Fibroblast of skin of right biceps (primary cell): Measurements from ENCODE around the gene CHRM4.

ENCODE experiments used
- DNase-seq: peaks from one replicate; pipeline ENCODE4 v3.0.0-alpha.2; 2013

CHRM4 gene

GRCh38 chr11:46402957-46403902, 11.7 kb upstream of the CHRM4 start:
- no peak for DNase-seq

DNA sequence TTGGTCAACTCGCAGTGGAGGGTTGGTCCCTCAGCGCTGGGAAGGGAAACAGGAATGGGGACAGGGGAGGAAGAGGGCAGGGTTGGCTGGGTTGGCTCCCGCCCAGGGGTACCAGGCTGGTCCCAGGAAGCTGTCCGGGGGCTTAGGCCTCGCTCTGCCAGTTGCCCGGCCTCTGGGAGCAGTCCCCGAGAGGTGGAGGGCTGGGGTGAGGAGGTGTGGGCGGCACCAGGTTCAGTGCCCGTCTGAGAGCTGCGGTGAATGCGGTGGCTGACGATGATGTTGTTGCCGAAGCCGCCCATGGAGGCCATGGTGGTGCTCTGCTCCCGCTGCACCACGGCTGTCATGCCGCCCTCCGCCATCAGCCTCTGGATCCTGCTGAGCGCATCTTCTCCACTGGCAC, 6.0 kb upstream of the CHRM4 start:
- DNase-seq = no peak

GRCh38 chr11:46393759-46394158, 2.2 kb upstream of the CHRM4 start:
- no peak for DNase-seq

- no peak for DNase-seq
Measured at GRCh38 chr11:46393231-46393616, 1.6 kb upstream of the CHRM4 start.

DNA sequence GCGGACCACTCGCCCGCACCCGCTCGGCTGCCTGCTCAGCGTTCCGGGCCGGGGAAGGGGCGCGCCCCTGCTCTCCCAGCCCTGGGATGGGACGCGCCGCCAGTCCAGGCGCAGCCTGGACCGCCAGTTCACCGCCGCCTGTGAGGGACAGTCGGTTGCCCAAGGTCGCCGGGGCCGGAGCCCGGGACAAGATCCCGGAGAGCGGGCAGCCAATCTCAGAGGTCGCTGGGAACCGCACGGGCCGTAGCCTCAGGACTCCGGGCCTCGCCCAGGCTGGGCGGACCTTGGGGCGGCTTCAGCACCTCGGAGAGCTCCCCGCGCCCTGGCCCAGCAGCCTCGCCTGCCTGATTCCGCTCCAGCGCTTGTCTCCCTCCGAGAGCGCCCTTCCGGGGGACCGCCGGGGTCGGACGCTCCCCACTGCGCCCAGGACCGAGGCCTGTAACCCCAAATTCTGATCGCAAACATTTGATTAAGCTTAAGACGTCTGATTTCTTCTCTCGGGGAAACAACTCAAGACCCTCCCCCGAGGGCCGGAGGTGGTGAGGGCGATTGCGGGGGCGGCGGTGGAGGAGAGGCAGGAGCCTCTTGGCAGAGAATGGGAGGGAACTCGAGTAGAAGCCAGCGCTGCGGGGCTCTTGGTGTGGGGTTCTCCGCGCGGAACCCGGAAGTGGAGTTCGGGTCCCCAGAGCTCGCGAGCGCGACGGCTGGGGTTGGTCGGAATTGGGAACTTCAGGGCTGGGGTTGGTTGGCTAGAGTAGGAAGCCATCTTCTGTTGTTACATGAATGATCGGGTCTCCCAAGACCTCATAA, 1.1 kb upstream of the CHRM4 start:
- DNase-seq = peak; percentile 73

- no peak for DNase-seq
Measured at GRCh38 chr11:46391186-46391577, 394 bp downstream of the CHRM4 start.

DNA sequence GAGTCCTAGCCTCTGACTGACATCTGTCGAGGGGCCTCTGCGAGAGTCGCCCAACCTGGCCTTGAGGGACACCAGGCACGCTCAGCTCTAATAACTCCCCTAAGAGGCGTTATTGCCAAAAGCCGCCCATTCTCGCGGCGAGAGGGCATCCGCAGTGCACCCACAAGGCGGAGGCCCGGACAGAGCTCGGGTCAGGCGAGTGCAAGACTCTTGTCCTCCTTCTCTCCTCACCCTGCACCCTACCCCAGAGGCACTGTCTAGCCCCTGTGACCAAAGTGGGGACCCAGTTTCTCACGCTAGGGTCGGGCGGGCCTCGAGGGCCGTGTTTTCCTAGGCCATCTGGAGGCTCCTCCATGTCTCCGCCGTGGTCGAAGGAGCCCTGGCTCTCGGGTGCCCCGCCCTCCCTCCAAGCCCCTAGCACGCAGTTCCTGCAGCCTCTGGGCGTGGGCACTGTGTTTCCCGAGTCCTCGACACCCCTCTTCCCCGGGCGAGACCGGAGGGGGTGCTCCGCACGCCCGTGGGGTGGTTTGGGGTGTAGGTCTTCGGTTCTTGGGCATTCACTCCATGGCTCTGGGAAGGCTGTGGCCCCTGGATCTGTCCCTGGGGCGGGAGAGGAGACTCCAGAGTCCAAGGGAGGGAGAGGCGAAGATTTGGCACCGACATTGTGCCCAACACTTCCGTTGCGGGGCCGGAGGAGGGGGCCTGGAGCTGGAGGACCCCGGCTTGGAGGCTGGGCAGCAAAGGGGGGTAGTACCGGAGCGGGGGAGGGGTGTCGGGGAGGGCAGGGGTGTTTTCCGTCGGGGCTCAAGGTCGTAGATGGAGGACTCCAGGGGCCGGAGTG, 1.0 kb downstream of the CHRM4 start:
- DNase-seq = no peak

GRCh38 chr11:46389450-46390330, 1.9 kb downstream of the CHRM4 start:
- peak; percentile 59 for DNase-seq

DNA sequence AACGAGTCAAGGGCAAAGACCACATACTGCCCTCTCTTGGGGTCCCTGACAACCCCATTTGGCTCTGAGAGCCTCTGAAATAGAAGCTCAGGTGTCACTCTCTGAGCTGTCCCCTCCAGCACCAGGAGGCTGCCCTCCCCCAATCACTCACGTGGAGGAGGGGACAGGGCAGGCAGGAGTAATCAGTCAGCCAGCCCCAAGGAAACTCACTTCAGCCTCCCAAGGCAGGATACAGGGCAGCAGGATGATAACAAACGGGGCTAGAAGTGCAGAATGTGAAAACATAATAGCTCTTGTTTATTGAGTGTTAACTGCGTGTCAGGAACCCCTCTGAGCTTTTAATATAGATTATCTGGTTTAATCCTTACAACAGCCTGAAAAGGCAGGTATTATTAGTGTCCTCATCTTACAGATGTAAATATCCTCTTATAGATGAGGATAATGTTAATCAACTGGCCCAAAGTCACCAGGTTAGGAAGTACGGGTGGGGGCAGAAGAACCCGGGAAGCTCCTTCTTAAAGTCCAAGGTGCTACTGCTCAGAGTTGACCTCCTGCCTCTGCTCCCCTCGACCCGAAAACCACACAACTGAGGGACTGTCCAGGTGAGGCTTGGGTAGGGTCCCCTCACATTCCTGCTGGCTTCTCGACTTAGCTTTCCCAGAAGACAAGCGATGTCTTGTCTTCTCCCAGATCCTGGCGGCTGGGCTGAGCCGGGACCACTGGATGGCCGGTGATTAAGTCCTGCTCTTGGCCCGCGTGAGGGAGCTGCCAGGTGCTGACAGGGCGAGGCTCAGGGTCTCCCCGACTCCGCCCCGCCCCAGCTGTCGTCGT, 2.7 kb downstream of the CHRM4 start:
- DNase-seq = no peak

- DNase-seq = no peak
Measured at GRCh38 chr11:46387919-46388618, 3.5 kb downstream of the CHRM4 start.

DNA sequence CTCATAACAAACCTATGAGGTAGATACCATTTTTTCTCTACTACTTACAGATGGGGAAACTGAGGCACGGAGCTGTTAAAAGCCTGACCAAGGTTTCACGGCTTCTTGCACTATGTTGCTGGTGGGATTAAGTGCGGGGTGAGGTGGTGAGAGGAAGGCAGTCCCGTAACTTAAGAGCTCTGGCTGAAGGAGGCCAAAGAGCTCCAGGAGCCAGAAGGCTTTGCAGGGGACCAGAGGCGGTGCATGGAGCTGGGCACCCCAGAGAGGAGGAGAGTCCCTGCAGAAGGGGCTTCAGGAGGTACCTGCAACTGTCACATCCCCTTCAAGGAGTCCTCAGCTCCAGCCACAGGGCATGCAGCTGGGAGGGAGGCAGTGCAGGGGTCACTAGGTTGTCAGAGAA, 4.1 kb downstream of the CHRM4 start:
- DNase-seq = no peak

- DNase-seq = no peak
Measured at GRCh38 chr11:46386674-46387073, 4.9 kb downstream of the CHRM4 start.

DNA sequence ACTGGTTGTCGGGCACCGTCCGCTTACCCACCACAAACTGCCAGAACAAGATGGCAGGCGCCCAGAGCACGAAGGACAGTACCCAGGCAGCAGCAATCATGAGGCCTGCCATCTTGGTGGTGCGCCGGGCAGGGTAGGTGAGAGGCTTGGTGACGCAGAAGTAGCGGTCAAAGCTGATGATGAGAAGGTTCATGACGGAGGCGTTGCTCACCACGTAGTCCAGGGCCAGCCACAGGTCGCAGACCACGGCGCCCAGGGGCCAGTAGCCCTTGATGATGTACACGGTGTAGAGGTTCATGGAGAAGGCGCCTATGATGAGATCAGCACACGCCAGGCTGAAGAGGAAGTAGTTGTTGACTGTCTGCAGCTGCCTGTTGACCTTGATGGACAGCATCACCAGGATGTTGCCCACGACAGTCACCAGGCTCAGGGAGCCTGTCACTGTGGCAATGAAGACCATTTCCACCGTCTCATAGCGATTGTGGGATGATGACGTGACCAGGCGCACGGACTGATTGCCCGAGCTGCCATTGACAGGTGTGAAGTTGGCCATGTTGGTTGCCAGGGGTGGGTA, 5.5 kb downstream of the CHRM4 start:
- no peak for DNase-seq

DNA sequence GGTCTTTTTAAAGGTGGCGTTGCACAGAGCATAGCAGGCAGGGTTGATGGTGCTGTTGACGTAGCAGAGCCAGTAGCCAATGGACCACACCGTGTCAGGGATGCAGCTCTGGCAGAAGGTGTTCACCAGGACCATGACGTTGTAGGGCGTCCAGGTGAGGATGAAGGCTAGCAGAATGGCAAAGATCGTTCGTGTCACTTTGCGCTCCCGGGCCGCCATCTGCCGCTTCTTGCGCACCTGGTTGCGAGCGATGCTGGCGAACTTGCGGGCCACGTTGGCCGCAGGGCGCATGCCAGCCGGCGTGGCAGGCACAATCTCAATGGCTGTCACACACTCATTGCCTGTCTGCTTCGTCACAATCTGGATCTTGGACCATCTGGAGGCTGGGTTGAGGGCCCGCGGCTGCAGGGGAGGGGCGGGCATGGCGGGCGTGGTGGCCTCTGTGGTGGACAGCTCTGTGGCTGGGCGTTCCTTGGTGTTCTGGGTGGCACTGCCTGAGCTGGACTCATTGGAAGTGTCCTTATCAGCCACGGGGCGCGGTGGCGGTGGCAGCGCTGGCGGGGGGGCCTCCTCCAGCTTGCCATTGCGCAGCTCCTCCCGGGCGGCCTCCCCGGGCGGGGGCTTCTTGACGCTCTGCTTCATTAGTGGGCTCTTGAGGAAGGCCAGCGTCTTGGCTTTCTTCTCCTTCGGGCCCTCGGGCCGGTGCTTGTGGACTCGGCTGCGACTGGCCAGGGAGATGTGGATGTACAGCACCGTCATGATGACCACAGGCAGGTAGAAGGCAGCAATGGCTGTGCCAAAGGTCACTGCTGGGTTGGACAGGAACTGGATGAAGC, 6.2 kb downstream of the CHRM4 start:
- no peak for DNase-seq

- DNase-seq = no peak
Measured at GRCh38 chr11:46383974-46384701, 7.4 kb downstream of the CHRM4 start.

- no peak for DNase-seq
Measured at GRCh38 chr11:46383404-46383758, 8.2 kb downstream of the CHRM4 start.

DNA sequence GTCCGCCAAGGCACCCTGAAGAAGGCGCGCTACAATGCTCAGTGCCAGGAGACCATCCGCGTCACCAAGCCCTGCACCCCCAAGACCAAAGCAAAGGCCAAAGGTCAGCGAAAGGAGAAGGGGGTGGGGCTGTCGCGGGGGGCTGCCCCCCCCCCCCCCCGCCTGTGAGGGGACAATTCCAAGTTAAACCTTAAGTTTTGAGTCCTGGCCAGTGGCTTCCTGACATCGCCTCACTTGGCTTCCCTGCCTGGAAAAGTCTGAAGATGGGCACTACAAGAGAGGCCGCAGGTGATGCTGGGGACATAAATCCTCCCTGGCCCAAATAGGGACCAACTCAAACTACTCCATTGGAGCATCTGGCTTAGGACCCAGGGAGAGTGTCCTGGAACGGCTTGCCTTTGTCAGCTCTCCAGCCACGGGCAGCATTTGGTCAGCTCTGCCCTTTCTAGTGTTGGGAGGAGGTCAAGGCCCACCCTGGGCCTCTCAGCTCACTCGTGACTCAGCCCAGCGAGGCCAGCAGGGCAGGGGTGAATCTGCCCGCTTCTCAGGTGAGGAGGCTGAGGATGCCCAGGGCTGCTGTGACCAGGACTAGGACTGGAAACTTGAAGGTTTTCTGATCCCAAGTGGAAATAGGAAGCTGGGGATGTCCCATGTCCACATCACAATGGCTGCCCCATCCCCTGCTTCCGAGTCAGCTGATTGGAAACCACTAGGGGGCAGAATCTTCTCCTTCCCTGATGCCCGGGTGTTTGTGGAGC, 8.8 kb downstream of the CHRM4 start:
- DNase-seq = peak; percentile 50
